COLO829 (cell line): ENCODE data around the gene SLC25A42.
"Not testable (repeated sequence)": the region's sequence is repeated elsewhere in the genome, so short reads cannot be mapped to it uniquely, and the experiment has no call there.

Experiments
- DNase-seq: peaks from one replicate; pipeline ENCODE4 v3.0.0; 2012; ENCODE audit warnings: low spot score

Gene SLC25A42

DNA sequence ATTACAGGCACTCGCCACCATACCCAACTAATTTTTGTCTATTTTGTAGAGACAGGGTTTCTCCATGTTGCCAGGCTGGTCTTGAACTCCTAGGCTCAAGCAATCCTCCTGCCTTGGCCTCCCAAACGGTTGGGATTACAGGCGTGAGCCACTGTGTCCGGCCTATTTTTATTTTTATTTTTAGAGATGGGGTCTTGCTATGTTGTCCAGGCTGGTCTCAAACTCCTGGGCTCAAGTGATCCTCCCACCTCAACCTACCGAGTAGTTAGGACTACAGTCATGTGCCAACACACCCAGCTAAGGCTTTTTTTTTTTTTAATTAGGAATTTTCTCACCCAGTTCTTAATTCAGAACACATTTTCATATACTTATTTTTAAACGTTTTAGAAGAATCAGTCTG is 71.9 kb downstream of the SLC25A42 start:
- not testable (repeated sequence) for DNase-seq

GRCh38 chr19:19137556-19138108 is 73.8 kb downstream of the SLC25A42 start:
- no peak for DNase-seq

GRCh38 chr19:19138109-19138981 is 74.6 kb downstream of the SLC25A42 start, which contains the start of gene TMEM161A:
TSS of gene TMEM161A (minus strand) at chr19:19138478. CDS start at chr19:19138428, 50 bp downstream.
- DNase-seq: peak; percentile 97

DNA sequence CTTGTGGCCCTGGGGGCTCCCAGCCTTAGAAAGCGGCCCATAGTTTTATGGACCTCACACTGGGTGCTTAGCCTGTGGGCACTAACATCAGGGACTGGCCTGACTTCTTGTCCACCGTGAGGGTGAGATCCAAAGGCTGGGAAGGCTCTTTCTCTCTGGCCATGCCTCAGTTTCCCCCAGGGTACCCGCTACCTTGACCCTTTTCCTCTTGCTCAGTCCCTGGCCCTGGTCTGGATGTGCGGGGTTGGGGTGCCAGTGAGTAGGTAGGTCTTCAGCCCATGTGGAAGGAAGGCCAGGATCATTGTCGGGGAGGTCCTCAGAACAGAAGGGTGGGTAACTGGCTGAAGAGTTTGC is 76.1 kb downstream of the SLC25A42 start:
- DNase-seq: no peak

- no peak for DNase-seq
Measured at GRCh38 chr19:19140476-19140875, 76.7 kb downstream of the SLC25A42 start.

DNA sequence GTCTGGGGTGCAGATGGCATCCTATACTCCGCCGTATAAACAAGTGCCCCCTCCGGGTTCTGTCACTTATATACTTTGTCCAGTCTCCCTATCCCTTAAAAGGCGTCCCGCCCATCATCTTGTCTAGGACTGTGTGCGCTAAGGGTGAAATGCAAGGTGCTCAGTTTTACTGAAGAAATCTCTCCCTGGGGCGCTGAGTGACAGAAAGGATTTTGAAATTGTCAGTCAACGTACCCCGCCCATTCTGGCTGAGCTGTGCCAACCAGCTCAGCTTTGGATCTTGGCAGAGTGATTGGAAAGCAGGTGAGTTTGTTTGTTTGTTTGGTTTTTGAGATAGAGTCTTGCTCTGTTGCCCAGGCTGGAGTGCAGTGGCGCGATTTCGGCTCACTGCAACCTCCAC is 78.6 kb downstream of the SLC25A42 start:
- no peak for DNase-seq

DNA sequence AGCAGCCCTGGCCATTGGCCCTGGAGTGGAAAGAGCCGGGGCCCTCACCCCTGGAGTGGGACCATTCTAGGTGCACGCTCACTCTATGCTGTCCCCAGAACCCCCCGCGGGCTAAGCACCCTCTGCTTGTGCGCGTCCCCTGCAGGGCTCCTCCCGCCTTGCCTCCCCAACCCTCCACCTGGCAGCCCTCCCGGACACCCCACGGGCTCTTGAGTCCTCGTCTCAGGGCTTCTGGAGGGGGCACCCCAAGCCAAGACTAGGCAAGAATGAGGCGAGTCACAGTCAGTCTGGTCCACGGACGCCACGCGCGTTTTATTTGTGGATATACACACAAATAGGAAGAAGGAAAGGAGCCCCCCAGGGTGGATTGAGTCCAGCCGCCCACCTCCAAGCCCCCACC is 81.5 kb downstream of the SLC25A42 start:
- no peak for DNase-seq

- peak; percentile 51 for DNase-seq
Measured at GRCh38 chr19:19145684-19146608, 82.2 kb downstream of the SLC25A42 start.

- no peak for DNase-seq
Measured at GRCh38 chr19:19146865-19147264, 83.1 kb downstream of the SLC25A42 start.

- no peak for DNase-seq
Measured at GRCh38 chr19:19147344-19147743, 83.5 kb downstream of the SLC25A42 start.

DNA sequence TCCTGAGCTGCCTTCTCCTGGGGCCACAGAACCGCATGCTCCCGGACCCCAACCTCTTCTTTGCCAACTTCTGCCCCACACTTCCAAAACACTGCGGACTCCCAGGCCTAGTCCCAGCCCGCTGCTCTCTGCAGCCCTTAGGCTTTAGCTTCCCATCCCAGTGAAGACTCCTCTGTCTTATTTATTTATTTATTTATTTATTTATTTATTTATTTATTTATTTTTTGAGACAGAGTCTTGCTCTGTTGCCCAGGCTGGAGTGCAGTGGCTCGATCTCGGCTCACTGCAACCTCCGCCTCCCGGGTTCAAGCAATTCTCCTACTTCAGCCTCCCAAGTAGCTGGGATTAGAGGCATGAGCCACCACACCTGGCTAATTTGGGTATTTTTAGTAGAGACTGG is 84.7 kb downstream of the SLC25A42 start:
- DNase-seq: not testable (repeated sequence)

GRCh38 chr19:19149435-19149834 is 85.6 kb downstream of the SLC25A42 start:
- DNase-seq: no peak

GRCh38 chr19:19151418-19151817 is 87.6 kb downstream of the SLC25A42 start:
- no peak for DNase-seq

DNA sequence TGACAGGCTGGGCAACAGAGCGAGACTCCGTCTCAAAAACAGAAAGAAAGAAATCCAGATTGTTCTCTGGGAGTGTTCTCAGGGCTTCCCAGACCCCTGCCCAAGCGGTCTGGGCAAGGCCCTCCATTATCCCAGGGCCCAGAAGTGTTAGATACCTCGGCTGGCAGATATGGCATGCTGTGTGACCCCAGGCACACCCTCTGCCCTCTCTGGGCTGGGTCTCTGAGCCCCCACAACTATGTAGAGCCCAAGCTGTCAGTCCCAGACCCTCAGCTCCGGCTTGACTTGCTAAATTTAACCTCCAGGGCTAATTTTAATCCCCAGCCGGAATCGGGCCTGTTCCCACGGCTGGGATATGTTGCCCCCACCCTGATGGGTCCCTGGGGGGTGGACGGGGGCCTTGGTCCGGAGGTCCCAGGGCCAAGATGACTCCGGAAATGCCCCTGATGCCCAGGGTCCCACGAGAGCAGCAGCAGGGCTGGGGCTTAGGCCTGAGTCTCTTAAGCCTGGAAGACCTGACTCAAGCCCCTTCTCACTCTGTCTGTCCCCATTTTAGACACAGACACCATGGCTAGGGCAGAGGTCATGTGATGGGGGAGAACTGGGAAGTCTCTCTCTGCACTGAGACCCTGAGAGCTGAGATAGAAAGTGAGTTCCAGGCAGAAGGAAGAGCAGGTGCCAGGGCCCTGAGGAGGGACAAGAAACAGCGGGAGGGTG is 89.0 kb downstream of the SLC25A42 start:
- DNase-seq: no peak

- no peak for DNase-seq
Measured at GRCh38 chr19:19154768-19155494, 91.1 kb downstream of the SLC25A42 start.

DNA sequence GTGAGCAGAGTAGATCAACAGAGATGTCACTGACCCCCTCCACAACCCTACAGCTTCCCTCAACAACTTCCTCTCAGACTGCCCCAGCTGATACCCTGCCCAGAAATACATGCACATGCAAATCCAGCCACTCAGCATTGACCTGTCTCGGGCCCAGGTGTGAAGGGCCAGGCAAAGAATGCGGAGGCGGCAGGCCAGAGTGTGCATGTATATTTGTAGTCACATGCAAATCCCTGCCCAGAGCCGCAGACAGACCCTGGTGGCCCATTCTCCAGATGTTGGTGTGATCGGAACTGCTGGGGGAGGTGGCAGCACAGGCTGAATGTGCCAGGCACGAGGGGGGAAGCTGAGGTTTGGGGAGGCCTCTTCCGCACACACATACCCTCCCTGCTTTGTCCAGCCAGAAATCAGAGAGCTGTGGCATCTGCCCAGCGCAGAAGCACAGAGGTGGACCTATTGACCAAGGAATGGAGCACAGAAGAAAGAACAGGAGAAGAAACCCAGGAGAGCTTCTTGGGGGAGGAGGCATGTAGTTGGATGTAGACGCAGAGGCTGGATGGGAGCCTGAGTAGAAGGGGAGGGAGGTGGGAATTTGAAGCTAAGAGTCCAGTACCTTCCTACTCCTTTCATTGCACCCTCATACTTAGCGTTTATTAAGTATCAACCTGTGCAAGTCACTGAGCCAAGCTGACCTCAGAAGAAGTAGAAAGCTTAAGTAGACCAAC is 91.9 kb downstream of the SLC25A42 start:
- DNase-seq: no peak

DNA sequence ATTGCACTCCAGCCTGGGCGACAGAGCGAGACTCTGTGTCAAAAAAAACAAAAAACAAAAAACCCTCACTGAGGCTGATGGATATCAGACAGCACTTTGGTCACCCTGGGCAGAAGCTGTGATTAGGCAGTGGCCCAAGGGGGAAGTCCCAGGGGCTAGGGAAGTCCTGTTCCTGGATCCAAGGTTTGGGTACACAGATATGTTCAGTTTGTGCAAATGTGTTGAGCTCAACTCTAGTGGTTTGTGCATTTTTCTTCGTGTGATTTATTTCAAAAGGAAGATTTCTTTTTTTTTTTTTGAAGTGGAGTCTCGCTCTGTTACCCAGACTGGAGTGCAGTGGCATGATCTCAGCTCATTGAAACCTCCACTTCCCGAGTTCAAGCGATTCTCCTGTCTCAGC is 94.0 kb downstream of the SLC25A42 start:
- no peak for DNase-seq

DNA sequence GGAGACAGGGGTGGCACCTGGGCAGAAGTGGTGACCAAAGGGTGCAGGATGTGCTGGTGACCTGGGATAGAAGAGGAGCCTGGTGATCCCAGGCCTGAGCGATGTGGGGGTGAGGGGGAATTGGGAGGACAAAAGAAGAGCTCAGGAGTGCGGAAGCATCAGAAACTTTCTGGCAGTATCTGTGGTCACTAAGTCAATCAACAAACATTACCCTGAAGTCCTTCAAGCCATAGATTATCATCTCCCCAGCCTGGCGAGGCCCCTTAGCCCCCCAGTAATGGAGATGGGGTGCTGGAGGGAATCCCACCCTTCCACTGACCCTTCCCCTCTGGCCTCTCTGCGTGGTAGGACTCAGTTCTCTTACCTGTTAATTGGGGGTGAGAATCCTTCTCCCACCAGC is 95.7 kb downstream of the SLC25A42 start:
- no peak for DNase-seq

- no peak for DNase-seq
Measured at GRCh38 chr19:19160461-19161035, 96.8 kb downstream of the SLC25A42 start.

DNA sequence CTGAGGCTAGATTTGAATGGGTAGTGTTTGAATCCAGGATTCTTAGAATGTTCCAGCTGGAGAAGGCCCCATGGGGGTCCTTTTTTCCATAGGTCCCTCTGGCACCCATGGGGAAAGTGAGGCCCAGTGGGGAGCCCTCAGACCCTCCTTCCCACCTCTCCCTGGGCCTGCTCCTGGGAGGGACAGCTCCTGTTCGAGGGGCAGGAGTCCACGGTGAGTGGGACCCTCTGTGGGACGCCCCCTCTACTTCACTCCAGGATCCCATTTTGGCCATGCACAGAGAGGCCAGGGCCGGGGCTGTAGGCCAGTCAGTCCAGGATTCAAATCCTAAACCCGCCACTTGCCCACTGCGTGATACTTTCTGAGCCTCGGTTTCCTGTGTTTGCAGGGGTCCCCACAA is 98.7 kb downstream of the SLC25A42 start:
- DNase-seq: no peak
